KMS-11 (cell line): ENCODE measurements around the gene SLC7A6.

Experiments used
- H2AFZ ChIP-seq: fragments of 200-600 bp; sonication (generic); 2 replicates; pipeline ENCODE4 v1.6.1; 2016; ENCODE audit warnings: antibody characterized with exemption, mixed run types, low read depth
- H3K27ac ChIP-seq: fragments of 200-600 bp; sonication (generic); 2 replicates; pipeline ENCODE4 v1.6.1; 2016; ENCODE audit warnings: mild to moderate bottlenecking, mixed run types
- H3K27me3 ChIP-seq: fragments of 200-600 bp; sonication (generic); 2 replicates; pipeline ENCODE4 v1.6.1; 2017; ENCODE audit warnings: mild to moderate bottlenecking, low read depth, mixed run types, moderate library complexity; ENCODE audit not compliant: insufficient read depth
- H3K36me3 ChIP-seq: fragments of 200-600 bp; sonication (generic); 2 replicates; pipeline ENCODE4 v1.6.1; 2017; ENCODE audit warnings: mild to moderate bottlenecking, mixed run types; ENCODE audit not compliant: insufficient read depth
- H3K4me1 ChIP-seq: fragments of 200-600 bp; sonication (generic); 2 replicates; pipeline ENCODE4 v1.6.1; 2016; ENCODE audit warnings: mild to moderate bottlenecking, low read depth, mixed run types; ENCODE audit not compliant: poor library complexity, severe bottlenecking
- H3K4me2 ChIP-seq: fragments of 200-600 bp; sonication (generic); 2 replicates; pipeline ENCODE4 v1.7.0; 2016; ENCODE audit warnings: mild to moderate bottlenecking, mixed run types
- H3K4me3 ChIP-seq: fragments of 200-600 bp; sonication (generic); IDR thresholded peaks from 2 replicates; pipeline ENCODE4 v1.6.1; 2017; ENCODE audit warnings: low read depth, low read length, mixed read lengths; ENCODE audit not compliant: insufficient read depth
- H3K79me2 ChIP-seq: fragments of 200-600 bp; sonication (generic); 2 replicates; pipeline ENCODE4 v1.6.1; 2016; ENCODE audit warnings: low read depth, mixed run types; ENCODE audit not compliant: insufficient read depth
- H3K9ac ChIP-seq: fragments of 200-600 bp; sonication (generic); 2 replicates; pipeline ENCODE4 v1.6.1; 2016; ENCODE audit warnings: mild to moderate bottlenecking, mixed run types
- H4K20me1 ChIP-seq: fragments of 200-600 bp; sonication (generic); 2 replicates; pipeline ENCODE4 v1.6.1; 2016; ENCODE audit warnings: mild to moderate bottlenecking, mixed run types; ENCODE audit not compliant: insufficient read depth
- CTCF ChIP-seq: fragments of 200-600 bp; sonication (generic); conservative IDR thresholded peaks from 2 replicates; pipeline ENCODE4 v1.6.1; 2017; ENCODE audit warnings: low read depth, mild to moderate bottlenecking, antibody characterized with exemption, low read length, moderate library complexity, mixed read lengths

SLC7A6 gene

GRCh38 chr16:68233085-68233834, 31.1 kb upstream of the SLC7A6 start:
- Histone ChIP-seq H3K79me2 (no peaks in the 10 kb centered on the region), H3K27ac (no peak overlapping the region), H3K9ac (no peak overlapping the region), H3K4me3 (no peak overlapping the region), H2AFZ (no peak overlapping the region), H3K4me1 (peaks cover 18% of the 10 kb centered on the region), H3K4me2 (no peak overlapping the region), H3K36me3 (no peaks in the 10 kb centered on the region), H3K27me3 (no peaks in the 10 kb centered on the region), H4K20me1 (no peaks in the 10 kb centered on the region)
- TF ChIP-seq CTCF: no peak

GRCh38 chr16:68233835-68234187, 30.5 kb upstream of the SLC7A6 start:
- Histone ChIP-seq H3K4me2 (no peak overlapping the region), H3K4me3 (no peak overlapping the region), H3K27ac (no peak overlapping the region), H3K4me1 (peaks cover 24% of the 10 kb centered on the region), H4K20me1 (no peaks in the 10 kb centered on the region), H2AFZ (no peak overlapping the region), H3K79me2 (no peaks in the 10 kb centered on the region), H3K9ac (no peak overlapping the region), H3K27me3 (no peaks in the 10 kb centered on the region), H3K36me3 (no peaks in the 10 kb centered on the region)
- TF ChIP-seq CTCF: no peak

GRCh38 chr16:68234188-68235107, 29.9 kb upstream of the SLC7A6 start:
- no peak for TF ChIP-seq CTCF
- no peak overlapping the region for H3K9ac ChIP-seq
- no peak overlapping the region for H3K27ac ChIP-seq
- no peak overlapping the region for H3K4me2 ChIP-seq
- H3K36me3 ChIP-seq: no peaks in the 10 kb centered on the region
- H2AFZ ChIP-seq: no peak overlapping the region
- H3K79me2 ChIP-seq: no peaks in the 10 kb centered on the region
- H3K4me1 ChIP-seq: peaks cover 26% of the 10 kb centered on the region
- no peak overlapping the region for H3K4me3 ChIP-seq
- no peaks in the 10 kb centered on the region for H3K27me3 ChIP-seq
- H4K20me1 ChIP-seq: no peaks in the 10 kb centered on the region

- Histone ChIP-seq H3K9ac (no peak overlapping the region), H3K4me3 (no peak overlapping the region)
Observed at GRCh38 chr16:68235108-68235886, 29.0 kb upstream of the SLC7A6 start.

More at GRCh38 chr16:68235108-68235886, 29.0 kb upstream of the SLC7A6 start:
- Histone ChIP-seq H3K4me1 (peaks cover 26% of the 10 kb centered on the region), H3K4me2 (no peak overlapping the region), H2AFZ (no peak overlapping the region), H3K79me2 (no peaks in the 10 kb centered on the region), H3K27me3 (no peaks in the 10 kb centered on the region), H3K27ac (no peak overlapping the region), H3K36me3 (no peaks in the 10 kb centered on the region), H4K20me1 (no peaks in the 10 kb centered on the region)
- TF ChIP-seq CTCF: no peak
